IMR-90 (cell line): ENCODE results near the gene OR1F1. TPM values are rescaled to one million over a fixed set of nuclear protein-coding genes. Genes with fewer than 3 reads are reported as not detected.
A peak's percentile ranks its signal among the peaks of the same experiment; 100 is the strongest.
"Not testable (repeated sequence)": the region's sequence is repeated elsewhere in the genome, so short reads cannot be mapped to it uniquely, and the experiment has no call there.

Source experiments
- ATAC-seq: fragments of 200-7000 bp; cut with Tn5 transposase; 2 replicates; pipeline ENCODE4 v1.9.1; 2020; ENCODE audit warnings: low read depth, mild to moderate bottlenecking, moderate library complexity
- BruUV-seq: library from RNA; stranded (reverse); fragments of 400-500 nt; replicated peaks from 2 replicates; lab custom pipeline; 2021; lab: Mats Ljungman, UMichigan
- CTCF ChIA-PET: fragments of 300-600 bp; formaldehyde crosslinking; extraction: SDS; loops from one replicate; lab custom pipeline; 2021; ENCODE audit warnings: antibody characterized with exemption; lab: Yijun Ruan, JAX
- POLR2A ChIA-PET: fragments of 300-600 bp; sonication (Branson Sonifier 250); formaldehyde crosslinking; loops from one replicate; lab custom pipeline; 2022; ENCODE audit warnings: antibody characterized with exemption; ENCODE audit not compliant: unreplicated experiment; lab: Charles Lee
- DNase-seq: peaks from one replicate; pipeline ENCODE4 v3.0.0; 2013
- H2AFZ ChIP-seq: replicated peaks from 2 replicates; pipeline ENCODE3; 2013; ENCODE audit warnings: low read length, mild to moderate bottlenecking; ENCODE audit not compliant: poor library complexity
- H2AK5ac ChIP-seq: 2 replicates; pipeline ENCODE4 v1.6.1; 2013; ENCODE audit warnings: low read depth, low read length, inconsistent platforms
- H2AK9ac ChIP-seq: replicated peaks from 2 replicates; pipeline ENCODE3; 2013; ENCODE audit warnings: mild to moderate bottlenecking, low read depth, low read length, moderate library complexity; ENCODE audit not compliant: poor library complexity
- H2BK120ac ChIP-seq: 2 replicates; pipeline ENCODE4 v1.6.1; 2013; ENCODE audit warnings: low read depth, low read length, inconsistent platforms
- H2BK15ac ChIP-seq: 3 replicates; pipeline ENCODE4 v1.6.1; 2013; ENCODE audit warnings: low read depth, low read length, inconsistent platforms
- H2BK20ac ChIP-seq: 2 replicates; pipeline ENCODE4 v1.6.1; 2013; ENCODE audit warnings: low read depth, mild to moderate bottlenecking, inconsistent platforms, low read length, moderate library complexity
- H2BK5ac ChIP-seq: 2 replicates; pipeline ENCODE4 v1.6.1; 2013; ENCODE audit warnings: mild to moderate bottlenecking, low read depth, low read length, inconsistent platforms; ENCODE audit not compliant: poor library complexity, severe bottlenecking
- H3K14ac ChIP-seq: replicated peaks from 2 replicates; pipeline ENCODE4 v1.6.1; 2013; ENCODE audit warnings: low read depth, low read length, inconsistent platforms
- H3K18ac ChIP-seq: 2 replicates; pipeline ENCODE4 v1.6.1; 2013; ENCODE audit warnings: low read depth, low read length, control low read depth
- H3K23ac ChIP-seq: 2 replicates; pipeline ENCODE4 v1.6.1; 2013; ENCODE audit warnings: low read depth, low read length, inconsistent platforms
- H3K27ac ChIP-seq: 2 replicates; pipeline ENCODE4 v1.5.1; 2013; ENCODE audit warnings: mild to moderate bottlenecking, control low read depth, low read length; ENCODE audit not compliant: insufficient read depth
- H3K27me3 ChIP-seq: 2 replicates; pipeline ENCODE4 v1.6.1; 2013; ENCODE audit warnings: low read length; ENCODE audit not compliant: control insufficient read depth, insufficient read depth
- H3K36me3 ChIP-seq: 2 replicates; pipeline ENCODE4 v1.6.1; 2013; ENCODE audit warnings: low read length, mixed read lengths; ENCODE audit not compliant: control insufficient read depth, insufficient read depth
- H3K4ac ChIP-seq: 2 replicates; pipeline ENCODE4 v1.6.1; 2013; ENCODE audit warnings: low read depth, low read length, inconsistent platforms
- H3K4me1 ChIP-seq: 2 replicates; pipeline ENCODE4 v1.6.1; 2013; ENCODE audit warnings: low read length, mixed read lengths; ENCODE audit not compliant: control insufficient read depth, insufficient read depth
- H3K4me2 ChIP-seq: 2 replicates; pipeline ENCODE4 v1.6.1; 2013; ENCODE audit warnings: low read depth, mild to moderate bottlenecking, control low read depth, low read length, moderate library complexity
- H3K4me3 ChIP-seq: 2 replicates; pipeline ENCODE4 v1.5.1; 2013; ENCODE audit warnings: low read depth, mild to moderate bottlenecking, control low read depth, low read length, moderate library complexity; ENCODE audit not compliant: insufficient read depth
- H3K56ac ChIP-seq: 2 replicates; pipeline ENCODE4 v1.6.1; 2013; ENCODE audit warnings: low read length, inconsistent platforms; ENCODE audit not compliant: insufficient read depth; ENCODE audit errors: extremely low read depth
- H3K79me1 ChIP-seq, 2 experiments: 2 replicates each; pipeline ENCODE4 v1.6.1; 2013; ENCODE audit warnings: low read length in 2 of 2, inconsistent platforms in 1 of 2, low read depth in 1 of 2
- H3K9ac ChIP-seq: 2 replicates; pipeline ENCODE4 v1.6.1; 2013; ENCODE audit warnings: low read depth, low read length, control low read depth
- H3K9me1 ChIP-seq: 2 replicates; pipeline ENCODE4 v1.6.1; 2013; ENCODE audit warnings: low read length, inconsistent platforms; ENCODE audit not compliant: insufficient read depth
- H3K9me3 ChIP-seq: 2 replicates; pipeline ENCODE4 v1.6.1; 2013; ENCODE audit warnings: low read length; ENCODE audit not compliant: control insufficient read depth, insufficient read depth
- H4K20me1 ChIP-seq: 2 replicates; pipeline ENCODE4 v1.6.1; 2013; ENCODE audit warnings: low read length, inconsistent platforms; ENCODE audit not compliant: insufficient read depth
- H4K5ac ChIP-seq: 2 replicates; pipeline ENCODE4 v1.6.1; 2013; ENCODE audit warnings: mild to moderate bottlenecking, low read depth, low read length, control low read depth
- H4K8ac ChIP-seq, 2 experiments: 2 replicates each; pipeline ENCODE4 v1.6.1; 2013; ENCODE audit warnings: low read depth in 2 of 2, low read length in 2 of 2, control low read depth in 1 of 2, inconsistent platforms in 1 of 2
- H4K91ac ChIP-seq: 2 replicates; pipeline ENCODE4 v1.6.1; 2013; ENCODE audit warnings: low read depth, low read length, inconsistent platforms; ENCODE audit not compliant: insufficient read depth
- WGBS, 2 experiments: methylation state at CpG; one replicate each; pipeline versions ENCODE4 v1.1.5 to v1.1.7; 2013; ENCODE audit warnings: missing lambda C conversion rate in 2 of 2; ENCODE audit not compliant: insufficient read length in 1 of 2; ENCODE audit errors: extremely low coverage in 2 of 2; 5-methylcytosine and 5-hydroxymethylcytosine counted together
- dilution Hi-C: fragments of 300-500 bp; cut with HindIII; formaldehyde crosslinking; loops from one replicate; pipeline ENCODE4 v1.14.3; 2018; ENCODE audit warnings: low sequenced_read_pairs; ENCODE audit not compliant: unreplicated experiment
- in situ Hi-C: fragments of 300-500 bp; cut with MboI; formaldehyde crosslinking; loops from 3 replicates; pipeline ENCODE4 v1.14.3; 2019; ENCODE audit warnings: low sequenced_read_pairs, inconsistent platforms, mixed read lengths
- intact Hi-C: fragments of 100-400 bp; cut with micrococcal nuclease; formaldehyde crosslinking; loops from 2 replicates; pipeline ENCODE4 v1.10.0; 2022
- polyA plus RNA-seq, 3 experiments: library from polyadenylated mRNA; depleted of rRNA; stranded (reverse); fragments of >200 nt; gene quantifications; 2 replicates each; pipeline ENCODE4 v1.2.3, GENCODE V29; 2012; ENCODE audit warnings: low replicate concordance in 1 of 3
- total RNA-seq: library from RNA; depleted of rRNA; stranded (reverse); fragments of >200 nt; gene quantifications from 2 replicates; pipeline ENCODE4 v1.2.3, GENCODE V29; 2012

Gene OR1F1
- total and polyA plus RNA-seq, 2 of the 4 experiments (the other 2 are of a cell fraction): 0.12 TPM; not detected in 1

- H2BK15ac ChIP-seq, H4K5ac ChIP-seq, ATAC-seq, H3K9ac ChIP-seq, in situ Hi-C loops, H3K4me2 ChIP-seq, H3K9me3 ChIP-seq, H3K56ac ChIP-seq, dilution Hi-C loops, H3K4me1 ChIP-seq, H3K27me3 ChIP-seq, BruUV-seq, intact Hi-C loops, H4K20me1 ChIP-seq, H3K18ac ChIP-seq, H3K4me3 ChIP-seq, H3K9me1 ChIP-seq: not testable (repeated sequence)
- peaks cover 19% of the 10 kb centered on the region for H3K36me3 ChIP-seq
- peak overlapping the region; percentile 39 for H2AFZ ChIP-seq
- H2AK9ac ChIP-seq: peak overlapping the region; percentile 73
- peak overlapping the region; percentile 68; the same call in 1 of the 2 replicates for H4K91ac ChIP-seq
- H3K79me1 ChIP-seq: peaks cover 21 to 23% of the 10 kb centered on the region in 2 experiments
- WGBS, 2 experiments: 90% methylated on average over 2 of the region's 9 CpGs; no CpG with 5 or more reads in 1 of the 2 experiments
- ChIA-PET CTCF (interaction anchor here (1.1 kb wide), 1 partner anchor 10 kb away, joined by 3 read pairs; no protein-coding TSS in a partner anchor), POLR2A (interaction anchor here (0.6 kb wide), 1 partner anchor 94 kb away, joined by 3 read pairs; no protein-coding TSS in a partner anchor)
- H2AK5ac ChIP-seq: peak overlapping the region; percentile 84; the same call in 1 of the 2 replicates
- H3K4ac ChIP-seq: peak overlapping the region; percentile 65; the same call in 1 of the 2 replicates
- DNase-seq: peak; percentile 45
- H3K27ac ChIP-seq: peak overlapping the region; percentile 60
- 0 out of 2 replicates have a peak overlapping the region, but pooled peaks have one; percentile 41 for H2BK120ac ChIP-seq
- peak overlapping the region; percentile 63; the same call in 1 of the 2 replicates for H3K14ac ChIP-seq
- H3K23ac ChIP-seq: peak overlapping the region; percentile 2; the same call in 1 of the 2 replicates
- H4K8ac ChIP-seq: peak overlapping the region; percentile 74 to 93
- H2BK20ac ChIP-seq: peak overlapping the region; percentile 50; the same call in 1 of the 2 replicates
- peak overlapping the region; percentile 76 for H2BK5ac ChIP-seq
These were observed 48.4 kb upstream of the OR1F1 start for GRCh38 chr16:3139561-3139960.
